Measurements from ENCODE around the gene TMEM156. TPM values are rescaled to one million over a fixed set of nuclear protein-coding genes. Genes with fewer than 3 reads are reported as not detected.

Gene TMEM156
- total and polyA plus RNA-seq, 10 donors = 10.5 to 76.1 (median 17.0) TPM

GRCh38 chr4:38928568-38928967 is 103.6 kb downstream of the TMEM156 start:
- no peaks in the 10 kb centered on the region for H3K9me3 ChIP-seq
- intact Hi-C loops (cut with DNase I; ENCODE audit: low total_unique reads) = no loop called here
- no peak for DNase-seq
- no peak overlapping the region for H3K27ac ChIP-seq
- H3K27me3 ChIP-seq (replicated peaks in 1 of 7) = no peaks in the 10 kb centered on the region
- H3K4me3 ChIP-seq = no peak overlapping the region
- 86 to 97% (median 92%) methylated on average over 3 of the region's 3 CpGs for WGBS, 5 donors
- peaks cover 0 to 6% (median 0%) of the 10 kb centered on the region in 6 donors for H3K4me1 ChIP-seq
- H3K36me3 ChIP-seq = peaks cover 0 to 80% (median 20%) of the 10 kb centered on the region in 6 donors
- no peak for TF ChIP-seq POLR2AphosphoS5 (IDR thresholded peaks at IDR 0.05)
- TF ChIP-seq CTCF (IDR thresholded peaks at IDR 0.05 in 8 of 11, conservative IDR thresholded peaks at IDR 0.05 in 3 of 11) = no peak
- no peak for TF ChIP-seq POLR2A (IDR thresholded peaks at IDR 0.05)

- peaks cover 0 to 77% (median 13%) of the 10 kb centered on the region in 6 donors for H3K36me3 ChIP-seq
- H3K4me1 ChIP-seq = peaks cover 0 to 9% (median 2%) of the 10 kb centered on the region in 6 donors
- no peak for TF ChIP-seq POLR2AphosphoS5 (IDR thresholded peaks at IDR 0.05)
- TF ChIP-seq POLR2A (IDR thresholded peaks at IDR 0.05) = no peak
- TF ChIP-seq CTCF (IDR thresholded peaks at IDR 0.05 in 8 of 11, conservative IDR thresholded peaks at IDR 0.05 in 3 of 11) = no peak
- H3K4me3 ChIP-seq = no peak overlapping the region
- 89 to 92% (median 90%) methylated on average over 6 of the region's 6 CpGs for WGBS, 5 donors
- no peak for DNase-seq
- intact Hi-C loops (cut with DNase I; ENCODE audit: low total_unique reads) = no loop called here
- no peaks in the 10 kb centered on the region for H3K27me3 ChIP-seq (replicated peaks in 1 of 7)
- H3K9me3 ChIP-seq = no peaks in the 10 kb centered on the region
- no peak overlapping the region for H3K27ac ChIP-seq
Measured at GRCh38 chr4:38926896-38927295, 105.3 kb downstream of the TMEM156 start.

DNA sequence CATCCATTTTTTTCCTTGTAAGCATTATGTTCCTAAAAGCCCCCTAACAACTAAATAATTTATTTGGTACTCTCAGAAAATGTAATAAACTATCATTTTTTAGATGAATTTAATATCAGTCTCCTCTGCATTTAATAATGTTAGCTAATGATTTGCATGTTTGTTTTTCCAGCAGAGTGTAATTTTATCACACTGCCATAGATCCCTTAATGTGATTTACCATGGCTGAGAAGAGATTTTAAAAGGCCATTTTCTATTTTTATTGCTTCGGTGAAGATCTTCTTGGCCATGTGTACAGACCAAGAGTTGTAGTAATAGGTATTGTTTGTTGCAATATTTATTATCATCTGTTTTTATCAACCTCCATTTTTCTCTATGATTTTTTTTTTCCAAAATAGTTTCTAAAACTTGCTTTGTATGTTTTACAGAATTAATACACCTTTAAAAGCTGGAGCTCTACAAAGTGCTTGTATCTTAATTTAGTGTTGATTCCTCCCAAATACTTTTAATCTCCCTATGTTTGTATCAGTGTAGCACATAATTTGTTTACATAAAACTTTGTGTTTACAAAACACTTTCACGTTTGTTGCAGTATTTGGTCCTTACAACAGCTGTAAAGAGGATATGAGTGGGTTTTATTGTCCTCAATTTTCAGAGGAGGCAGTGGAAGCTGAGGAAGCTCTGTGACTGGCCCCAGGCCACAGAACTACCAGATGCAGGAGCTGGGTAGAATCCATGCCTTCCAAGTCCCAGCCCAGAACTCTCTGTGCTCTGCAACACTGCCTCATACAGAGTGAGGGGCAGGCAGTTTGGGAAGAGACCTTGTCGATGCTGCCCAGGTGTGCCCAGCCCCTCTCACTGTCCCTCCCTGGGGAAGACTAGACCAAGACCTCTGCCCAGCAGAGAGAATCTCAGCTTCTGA is 106.5 kb downstream of the TMEM156 start:
- WGBS, 5 donors = 72 to 88% (median 75%) methylated on average over 3 of the region's 3 CpGs
- H3K4me1 ChIP-seq = peaks cover 0 to 12% (median 3%) of the 10 kb centered on the region in 6 donors
- no peak for DNase-seq
- no peak overlapping the region for H3K4me3 ChIP-seq
- no peaks in the 10 kb centered on the region for H3K9me3 ChIP-seq
- intact Hi-C loops (cut with DNase I; ENCODE audit: low total_unique reads) = no loop called here
- H3K27ac ChIP-seq = no peak overlapping the region
- no peaks in the 10 kb centered on the region for H3K27me3 ChIP-seq (replicated peaks in 1 of 7)
- H3K36me3 ChIP-seq = peaks cover 0 to 70% (median 13%) of the 10 kb centered on the region in 6 donors
- TF ChIP-seq CTCF (IDR thresholded peaks at IDR 0.05 in 8 of 11, conservative IDR thresholded peaks at IDR 0.05 in 3 of 11) (no peak), POLR2A (IDR thresholded peaks at IDR 0.05) (no peak), POLR2AphosphoS5 (IDR thresholded peaks at IDR 0.05) (no peak)

DNA sequence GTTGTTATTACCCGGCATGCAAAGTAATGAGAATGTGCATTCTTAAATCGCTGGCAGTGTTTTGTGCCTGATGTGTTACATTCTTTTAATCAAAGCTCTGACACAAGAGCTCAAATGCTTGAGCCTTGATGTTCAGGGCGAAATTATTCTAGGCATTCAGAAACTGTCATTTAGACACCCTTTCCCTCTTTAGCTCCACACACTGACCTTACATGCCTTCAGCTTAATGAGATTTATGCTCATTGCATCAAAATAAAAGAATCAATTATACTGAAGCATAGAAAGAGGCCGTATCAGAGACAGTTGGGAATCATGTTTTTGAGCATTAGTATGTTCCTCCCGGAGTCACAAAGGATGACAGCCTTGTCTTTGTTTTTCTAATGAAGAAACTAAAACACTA is 107.9 kb downstream of the TMEM156 start:
- intact Hi-C loops (cut with DNase I; ENCODE audit: low total_unique reads) = no loop called here
- Histone ChIP-seq H3K27ac (no peak overlapping the region), H3K4me1 (peaks cover 0 to 18% (median 3%) of the 10 kb centered on the region in 6 donors), H3K36me3 (peaks cover 0 to 64% (median 11%) of the 10 kb centered on the region in 6 donors), H3K9me3 (no peaks in the 10 kb centered on the region), H3K4me3 (no peak overlapping the region), H3K27me3 (replicated peaks in 1 of 7) (no peaks in the 10 kb centered on the region)
- WGBS, 5 donors = 72 to 87% (median 78%) methylated on average over 5 of the region's 5 CpGs
- no peak for TF ChIP-seq CTCF (IDR thresholded peaks at IDR 0.05 in 8 of 11, conservative IDR thresholded peaks at IDR 0.05 in 3 of 11)
- no peak for TF ChIP-seq POLR2AphosphoS5 (IDR thresholded peaks at IDR 0.05)
- no peak for TF ChIP-seq POLR2A (IDR thresholded peaks at IDR 0.05)
- DNase-seq = no peak

Measured in spleen (tissue), 11 donors.